DND-41 (cell line): ENCODE measurements around the gene AIPL1.

Experiments
- ATAC-seq: fragments of 200-7000 bp; cut with Tn5 transposase; 3 replicates; pipeline ENCODE4 v1.9.1; 2021; ENCODE audit warnings: low read depth; ENCODE audit not compliant: insufficient read depth
- DNase-seq: peaks from one replicate; pipeline ENCODE4 v3.0.0-alpha.2; 2020
- H2AFZ ChIP-seq: 2 replicates; pipeline ENCODE4 v1.6.0; 2012; ENCODE audit warnings: low read depth, low read length
- H3K27ac ChIP-seq: 2 replicates; pipeline ENCODE4 v1.5.1; 2012; ENCODE audit warnings: low read length, inconsistent platforms
- H3K27me3 ChIP-seq: fragments of 200-600 bp; sonication (generic); 2 replicates; pipeline ENCODE4 v1.6.0; 2012; ENCODE audit warnings: low read length, mild to moderate bottlenecking, inconsistent platforms; ENCODE audit not compliant: insufficient read depth, poor library complexity
- H3K36me3 ChIP-seq: 2 replicates; pipeline ENCODE4 v1.5.1; 2012; ENCODE audit warnings: low read length, inconsistent platforms; ENCODE audit not compliant: insufficient read depth
- H3K4me1 ChIP-seq: 2 replicates; pipeline ENCODE4 v1.5.1; 2012; ENCODE audit warnings: mild to moderate bottlenecking, low read length; ENCODE audit not compliant: insufficient read depth
- H3K4me2 ChIP-seq: 2 replicates; pipeline ENCODE4 v1.6.0; 2012; ENCODE audit warnings: mild to moderate bottlenecking, moderate library complexity, low read length, inconsistent platforms; ENCODE audit not compliant: insufficient read depth
- H3K4me3 ChIP-seq, 2 experiments: fragments of 200-600 bp in 1 of 2; shearing (Covaris generic) in 1 of 2; 2 replicates each; pipeline ENCODE4 v1.5.1; 2012 to 2016; ENCODE audit warnings: inconsistent platforms in 2 of 2, low read length in 2 of 2, mild to moderate bottlenecking in 2 of 2, low read depth in 1 of 2, moderate library complexity in 1 of 2
- H3K79me2 ChIP-seq: 2 replicates; pipeline ENCODE4 v1.6.0; 2012; ENCODE audit warnings: low read length, inconsistent platforms; ENCODE audit not compliant: insufficient read depth
- H3K9ac ChIP-seq: 2 replicates; pipeline ENCODE4 v1.6.0; 2012; ENCODE audit warnings: low read depth, mild to moderate bottlenecking, inconsistent platforms, low read length, moderate library complexity
- H3K9me3 ChIP-seq: 2 replicates; pipeline ENCODE4 v1.5.1; 2012; ENCODE audit warnings: low read length, moderate library complexity, mild to moderate bottlenecking, inconsistent platforms; ENCODE audit not compliant: insufficient read depth, severe bottlenecking
- H4K20me1 ChIP-seq: 2 replicates; pipeline ENCODE4 v1.6.0; 2012; ENCODE audit warnings: low read length; ENCODE audit not compliant: insufficient read depth
- EZH2 ChIP-seq: IDR thresholded peaks from 3 replicates; pipeline ENCODE4 v1.6.1; 2012; ENCODE audit warnings: borderline replicate concordance, low read depth, mild to moderate bottlenecking, moderate library complexity, low read length, inconsistent platforms; ENCODE audit not compliant: severe bottlenecking
- TF ChIP-seq, protein P1 (sequence below): IDR thresholded peaks from 2 replicates; pipeline ENCODE4 v1.5.1; 2012; ENCODE audit warnings: borderline replicate concordance, low read length, moderate library complexity, mild to moderate bottlenecking; ENCODE audit not compliant: poor library complexity, severe bottlenecking; ENCODE audit errors: extremely low read depth

Gene AIPL1

DNA sequence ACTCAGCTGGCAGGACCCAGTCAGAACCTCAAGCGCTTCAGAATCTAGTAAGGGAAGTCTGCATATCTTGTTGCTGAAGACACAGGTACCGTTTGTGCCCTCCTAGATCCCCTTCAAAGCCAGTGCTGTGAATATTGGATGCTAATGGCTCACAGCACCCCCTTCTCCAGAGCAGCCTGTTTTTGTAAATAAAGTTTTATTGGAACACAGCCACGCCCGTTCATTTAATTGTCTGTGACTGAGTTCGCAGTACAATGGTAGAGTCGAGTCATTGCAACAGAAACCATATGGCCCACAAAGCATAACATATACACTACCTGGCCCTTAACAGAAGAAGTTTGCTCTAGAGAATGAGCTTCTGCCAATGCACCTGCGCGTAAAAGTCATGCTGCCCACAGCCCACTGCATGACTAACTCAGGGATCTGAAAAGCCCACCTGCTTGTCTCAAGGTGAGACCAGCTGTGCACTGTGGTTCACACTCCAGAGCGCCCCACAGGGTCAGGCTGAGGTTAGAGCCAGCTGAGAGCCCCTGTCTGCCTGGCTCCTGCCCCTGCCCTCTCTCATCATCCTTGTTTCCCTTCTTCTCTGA is 48.8 kb downstream of the AIPL1 start:
- DNase-seq, result no peak

DNA sequence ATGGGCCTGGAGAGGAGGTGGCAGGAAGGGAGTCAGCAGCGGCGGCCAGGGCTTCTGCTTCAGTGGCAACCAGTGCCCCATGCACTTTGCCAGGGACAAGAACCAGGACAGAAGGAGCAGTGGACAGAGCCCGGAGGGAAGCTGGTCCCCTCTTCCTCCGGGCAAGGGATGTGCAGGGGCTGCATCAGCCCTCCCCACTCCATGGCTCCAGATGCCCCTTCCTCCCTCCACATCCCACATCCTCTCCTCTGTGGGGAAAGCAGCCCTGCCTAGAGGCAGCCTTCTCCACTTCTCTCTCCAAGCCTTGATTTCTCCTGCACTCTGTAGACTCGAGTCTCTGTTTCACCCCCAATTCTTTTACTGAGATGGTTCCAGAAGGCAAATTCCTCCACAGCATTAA is 50.4 kb downstream of the AIPL1 start:
- DNase-seq, result no peak
- Histone ChIP-seq H2AFZ (no peak overlapping the region), H4K20me1 (no peaks in the 10 kb centered on the region)

More for the DNA sequence above, 48.8 kb downstream of the AIPL1 start:
- TF ChIP-seq EZH2, result no peak
- TF ChIP-seq, protein P1, sequence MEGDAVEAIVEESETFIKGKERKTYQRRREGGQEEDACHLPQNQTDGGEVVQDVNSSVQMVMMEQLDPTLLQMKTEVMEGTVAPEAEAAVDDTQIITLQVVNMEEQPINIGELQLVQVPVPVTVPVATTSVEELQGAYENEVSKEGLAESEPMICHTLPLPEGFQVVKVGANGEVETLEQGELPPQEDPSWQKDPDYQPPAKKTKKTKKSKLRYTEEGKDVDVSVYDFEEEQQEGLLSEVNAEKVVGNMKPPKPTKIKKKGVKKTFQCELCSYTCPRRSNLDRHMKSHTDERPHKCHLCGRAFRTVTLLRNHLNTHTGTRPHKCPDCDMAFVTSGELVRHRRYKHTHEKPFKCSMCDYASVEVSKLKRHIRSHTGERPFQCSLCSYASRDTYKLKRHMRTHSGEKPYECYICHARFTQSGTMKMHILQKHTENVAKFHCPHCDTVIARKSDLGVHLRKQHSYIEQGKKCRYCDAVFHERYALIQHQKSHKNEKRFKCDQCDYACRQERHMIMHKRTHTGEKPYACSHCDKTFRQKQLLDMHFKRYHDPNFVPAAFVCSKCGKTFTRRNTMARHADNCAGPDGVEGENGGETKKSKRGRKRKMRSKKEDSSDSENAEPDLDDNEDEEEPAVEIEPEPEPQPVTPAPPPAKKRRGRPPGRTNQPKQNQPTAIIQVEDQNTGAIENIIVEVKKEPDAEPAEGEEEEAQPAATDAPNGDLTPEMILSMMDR, result no peak
- no peak for ATAC-seq
- Histone ChIP-seq H3K4me1 (no peaks in the 10 kb centered on the region), H3K9me3 (no peaks in the 10 kb centered on the region), H4K20me1 (no peaks in the 10 kb centered on the region), H3K36me3 (no peaks in the 10 kb centered on the region), H3K4me2 (no peak overlapping the region), H3K79me2 (no peaks in the 10 kb centered on the region), H2AFZ (no peak overlapping the region), H3K4me3 (no peak overlapping the region), H3K9ac (no peak overlapping the region), H3K27ac (no peak overlapping the region), H3K27me3 (peaks cover 4% of the 10 kb centered on the region)

DNA sequence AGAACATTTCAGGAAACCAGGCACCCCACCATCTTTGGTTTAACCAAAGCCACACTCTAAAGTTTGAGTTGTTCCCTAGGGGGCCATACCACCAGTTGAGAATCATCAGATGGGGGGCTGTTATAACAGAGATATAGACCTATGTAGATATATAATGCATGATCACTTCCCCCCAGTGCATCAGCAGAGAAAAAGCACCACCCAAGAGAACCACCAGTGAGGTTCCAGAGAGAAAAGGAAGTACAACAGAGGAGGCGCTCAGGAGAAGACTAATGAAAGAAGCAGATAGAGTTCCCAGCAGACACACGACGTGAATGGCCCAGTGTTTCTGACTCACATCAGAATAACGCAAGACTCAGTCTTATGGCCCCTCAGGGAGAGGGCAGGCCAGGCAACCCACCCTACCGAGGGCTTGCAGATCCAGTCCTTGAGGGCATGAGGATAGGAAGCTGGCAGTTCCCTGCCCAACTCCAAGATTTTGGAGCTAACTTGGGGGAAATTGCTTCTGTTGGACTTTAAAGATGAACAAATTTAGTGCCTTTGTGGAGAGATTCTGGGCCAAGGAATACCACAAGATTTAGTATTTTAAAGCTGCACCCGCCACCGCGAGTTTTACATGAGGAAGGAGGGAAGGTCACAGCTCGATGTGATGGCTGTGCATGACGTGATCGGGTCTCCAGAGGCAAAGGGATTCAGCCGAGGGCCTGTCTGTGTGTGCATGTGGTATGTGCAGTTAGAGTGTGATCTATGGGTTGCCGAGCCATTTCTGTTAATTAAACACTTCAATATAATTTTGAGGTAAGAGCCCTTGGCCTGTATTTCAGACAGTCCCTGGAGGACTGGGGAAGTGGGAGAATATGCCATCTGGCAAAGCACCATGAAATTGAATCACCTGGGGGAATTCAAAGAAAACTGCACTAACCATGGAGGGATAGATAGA is 53.1 kb downstream of the AIPL1 start:
- TF ChIP-seq, protein P1, result no peak
- no peak for TF ChIP-seq EZH2
- Histone ChIP-seq H3K9ac (no peak overlapping the region), H3K4me2 (no peak overlapping the region), H4K20me1 (no peaks in the 10 kb centered on the region), H3K79me2 (no peaks in the 10 kb centered on the region), H3K27ac (no peak overlapping the region), H3K4me3 (no peak overlapping the region), H3K27me3 (peaks cover 6% of the 10 kb centered on the region), H3K4me1 (no peaks in the 10 kb centered on the region), H2AFZ (no peak overlapping the region), H3K9me3 (no peaks in the 10 kb centered on the region), H3K36me3 (no peaks in the 10 kb centered on the region)
- no peak for DNase-seq
- no peak for ATAC-seq

More for the DNA sequence above, 50.4 kb downstream of the AIPL1 start:
- H3K9ac ChIP-seq, result no peak overlapping the region
- no peak overlapping the region for H3K4me3 ChIP-seq
- no peak for ATAC-seq
- no peak for TF ChIP-seq EZH2
- TF ChIP-seq, protein P1, result no peak
- no peaks in the 10 kb centered on the region for H3K36me3 ChIP-seq
- no peaks in the 10 kb centered on the region for H3K79me2 ChIP-seq
- no peak overlapping the region for H3K4me2 ChIP-seq
- no peaks in the 10 kb centered on the region for H3K4me1 ChIP-seq
- H3K9me3 ChIP-seq, result no peaks in the 10 kb centered on the region
- H3K27me3 ChIP-seq, result peaks cover 4% of the 10 kb centered on the region
- H3K27ac ChIP-seq, result no peak overlapping the region
